GM19468 (cell line): Measurements from ENCODE around the gene KDM2A.

ENCODE experiments used
- ATAC-seq: cut with Tn5 transposase; IDR thresholded peaks from one replicate; pipeline ENCODE4 v1.9.1; 2021; ENCODE audit warnings: mild to moderate bottlenecking, moderate library complexity, moderate number of reproducible peaks; ENCODE audit not compliant: unreplicated experiment; ENCODE audit errors: extremely low read depth

Gene KDM2A

DNA sequence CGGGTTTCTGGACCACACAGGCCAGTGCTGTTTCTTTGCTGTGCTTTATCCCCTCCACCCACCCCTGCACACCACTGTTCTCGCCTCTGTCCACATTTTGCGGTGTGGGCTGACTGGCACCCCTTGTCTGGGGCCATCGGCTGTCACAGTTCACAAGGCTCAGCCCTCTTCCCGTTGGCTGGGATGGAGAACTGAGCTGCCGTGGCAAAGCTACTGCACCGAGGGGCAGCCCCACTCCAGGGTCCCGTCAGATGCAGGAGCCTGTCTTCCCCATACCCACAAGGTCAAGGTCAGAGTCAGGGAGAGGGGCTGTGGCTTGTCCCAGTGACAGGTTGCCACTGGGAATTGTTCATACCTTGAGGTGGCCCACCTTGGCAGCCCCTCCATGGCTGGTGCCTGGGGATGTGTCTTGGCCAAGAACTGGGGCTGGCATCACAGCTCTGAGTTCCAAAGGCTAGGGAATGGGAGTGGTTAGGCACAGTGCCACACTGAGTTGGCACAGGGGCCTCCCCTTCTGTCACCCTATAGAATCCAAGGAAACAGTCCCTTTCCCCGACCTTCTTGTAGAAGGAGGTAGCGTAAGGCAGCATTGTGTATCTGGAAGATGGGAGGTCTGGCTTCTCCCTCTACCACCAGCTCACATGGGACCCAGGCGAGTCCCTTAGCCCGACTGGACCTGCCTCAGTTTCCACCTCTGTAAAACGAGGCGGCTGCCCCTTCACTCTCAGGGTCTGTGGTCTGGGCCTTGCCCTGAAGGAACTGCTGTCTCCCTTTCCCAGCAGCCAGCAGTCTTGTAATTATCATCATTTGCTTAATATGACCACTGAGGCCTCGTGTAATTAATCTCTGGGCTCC, 150.6 kb downstream of the KDM2A start:
- ATAC-seq, result no peak

DNA sequence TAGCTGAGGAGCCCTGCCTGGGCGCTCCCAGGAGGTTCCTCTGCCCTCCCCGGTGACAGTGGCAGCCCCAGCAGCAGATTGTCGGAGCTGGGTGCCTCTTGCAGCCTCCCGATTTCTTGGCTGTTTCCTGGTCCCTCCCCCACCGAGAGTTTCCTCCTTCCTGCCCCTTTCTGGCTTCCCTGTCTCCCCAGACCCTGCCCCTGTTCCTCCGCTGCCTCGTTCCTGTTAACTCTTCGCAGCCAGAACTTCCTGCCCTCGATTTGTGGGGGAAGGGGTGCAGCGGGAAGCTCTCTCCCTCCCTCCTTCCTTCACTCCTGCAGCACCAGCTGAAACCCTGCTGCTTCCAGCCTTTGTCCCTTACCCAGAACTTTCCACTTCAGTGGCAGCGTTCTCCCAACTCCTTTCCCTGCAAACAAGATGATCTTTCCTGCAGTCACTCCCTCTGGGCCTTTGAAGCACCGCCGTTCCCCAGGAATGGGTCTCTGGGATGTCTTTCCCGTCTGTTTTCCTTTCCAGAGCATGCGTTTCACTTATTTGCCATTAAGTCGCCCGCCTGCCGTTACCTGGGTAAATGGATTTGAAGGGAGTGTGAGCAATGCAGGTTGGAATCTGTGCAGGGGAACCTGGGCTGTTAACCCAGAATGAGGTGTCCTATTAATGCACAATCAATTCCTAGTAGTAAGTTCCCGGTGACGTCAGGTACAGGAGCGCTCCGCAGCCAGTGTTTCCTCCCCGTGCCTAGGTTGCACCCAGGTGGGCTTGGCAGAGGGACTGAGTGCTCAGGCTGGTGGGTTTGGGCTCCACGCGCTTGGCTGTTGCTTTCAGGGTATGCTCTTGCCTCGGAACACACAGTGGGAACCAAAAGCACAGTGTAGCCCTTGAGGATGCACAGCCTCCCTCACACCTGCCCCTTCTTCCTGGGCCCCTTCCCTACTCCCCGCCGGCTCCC, 151.5 kb downstream of the KDM2A start:
- no peak for ATAC-seq

DNA sequence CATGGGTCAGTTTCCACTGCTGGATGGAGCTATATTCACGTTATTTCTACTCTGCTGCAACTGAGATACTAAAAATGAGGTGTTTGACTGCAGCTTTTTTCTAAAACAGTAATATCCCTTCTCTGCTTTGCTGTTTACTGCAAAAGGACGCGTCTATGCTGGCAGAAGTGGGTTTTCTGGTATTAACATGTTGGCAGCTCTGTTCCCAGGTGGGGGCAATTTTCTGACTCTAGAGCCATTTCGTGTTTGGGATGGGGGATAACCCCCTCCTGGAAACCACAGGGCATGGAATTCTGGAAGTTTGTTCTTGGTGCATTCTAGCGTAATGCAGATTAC, 152.1 kb downstream of the KDM2A start:
- no peak for ATAC-seq

DNA sequence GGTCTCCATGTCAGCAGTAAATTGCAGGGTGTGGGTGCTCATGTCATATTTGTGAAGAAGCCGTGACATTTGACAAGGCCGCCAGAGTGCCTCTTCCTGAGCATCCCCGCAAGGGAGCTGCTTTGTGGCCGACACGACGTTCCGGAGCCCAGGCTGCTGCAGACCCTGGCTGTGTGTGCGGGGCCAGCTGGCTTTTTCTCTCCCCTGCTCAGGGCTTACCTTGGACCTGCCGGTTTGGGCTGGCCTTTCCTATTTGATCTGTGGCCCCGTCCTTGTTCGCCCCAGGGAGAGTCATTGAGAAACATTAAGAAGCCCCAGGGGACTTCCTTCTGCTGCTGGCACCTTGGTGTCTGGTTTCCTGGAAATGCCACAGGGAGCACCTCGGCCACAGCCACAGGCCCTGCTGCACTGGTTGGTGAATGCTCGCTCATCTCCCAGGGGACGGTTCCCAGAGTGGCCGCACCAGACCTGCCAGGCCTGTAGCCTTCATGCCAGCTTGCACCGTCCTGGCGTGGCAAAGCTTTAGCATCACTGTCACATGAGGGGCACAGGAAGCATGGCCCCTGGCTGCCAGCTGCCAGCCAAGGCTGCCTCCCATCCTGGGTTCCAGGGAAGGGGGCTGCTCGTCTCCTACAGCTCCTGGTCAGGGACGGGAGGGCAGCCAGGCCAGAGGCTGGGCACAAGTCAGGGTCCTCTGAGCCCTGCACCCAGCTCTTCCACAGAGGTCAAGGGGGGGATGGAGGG, 152.7 kb downstream of the KDM2A start:
- no peak for ATAC-seq

DNA sequence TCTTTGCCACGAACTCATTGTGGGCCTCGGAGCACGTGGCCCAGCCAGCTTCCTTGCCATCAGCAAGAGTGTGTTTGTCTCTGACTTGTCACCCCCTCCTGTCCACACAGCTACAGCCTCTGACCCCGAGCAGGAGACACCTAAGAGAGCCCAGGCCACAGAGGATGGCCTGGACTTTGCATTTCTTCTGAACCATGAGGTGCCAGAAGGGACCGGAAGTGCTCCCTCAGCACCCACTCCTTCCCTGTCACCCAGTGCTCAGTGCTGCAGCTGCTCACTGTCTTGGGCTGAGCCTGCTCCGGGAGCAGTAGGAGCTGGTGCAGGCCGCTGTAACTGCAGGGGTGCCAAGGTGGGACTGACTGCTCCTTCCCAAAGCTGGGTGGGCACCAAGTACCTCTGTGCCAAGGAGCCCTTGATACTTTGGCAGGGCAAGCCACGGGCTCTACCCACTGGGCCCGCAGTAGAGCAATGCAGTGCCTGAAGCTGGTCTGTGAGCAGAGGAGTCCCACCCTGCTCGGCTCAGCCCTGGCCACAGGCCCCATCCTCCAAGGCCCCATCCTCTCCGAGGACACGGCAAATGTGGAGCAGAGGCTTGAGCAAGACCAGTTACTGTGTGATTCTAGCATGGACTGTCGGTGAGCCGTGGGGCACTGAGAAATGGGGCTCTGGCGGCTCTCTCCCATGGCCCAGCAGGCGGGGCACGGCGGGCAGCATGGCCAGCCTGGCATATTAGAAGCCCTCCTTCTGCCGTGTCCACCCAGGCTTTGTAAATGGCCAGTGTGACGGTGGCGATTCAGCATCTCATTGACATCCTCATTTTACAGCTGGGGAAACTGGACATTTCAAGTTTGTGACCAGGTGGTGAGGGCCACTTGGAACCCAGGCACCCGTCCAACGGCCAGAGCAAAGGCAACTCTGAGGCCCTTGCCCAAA, 153.5 kb downstream of the KDM2A start:
- no peak for ATAC-seq

DNA sequence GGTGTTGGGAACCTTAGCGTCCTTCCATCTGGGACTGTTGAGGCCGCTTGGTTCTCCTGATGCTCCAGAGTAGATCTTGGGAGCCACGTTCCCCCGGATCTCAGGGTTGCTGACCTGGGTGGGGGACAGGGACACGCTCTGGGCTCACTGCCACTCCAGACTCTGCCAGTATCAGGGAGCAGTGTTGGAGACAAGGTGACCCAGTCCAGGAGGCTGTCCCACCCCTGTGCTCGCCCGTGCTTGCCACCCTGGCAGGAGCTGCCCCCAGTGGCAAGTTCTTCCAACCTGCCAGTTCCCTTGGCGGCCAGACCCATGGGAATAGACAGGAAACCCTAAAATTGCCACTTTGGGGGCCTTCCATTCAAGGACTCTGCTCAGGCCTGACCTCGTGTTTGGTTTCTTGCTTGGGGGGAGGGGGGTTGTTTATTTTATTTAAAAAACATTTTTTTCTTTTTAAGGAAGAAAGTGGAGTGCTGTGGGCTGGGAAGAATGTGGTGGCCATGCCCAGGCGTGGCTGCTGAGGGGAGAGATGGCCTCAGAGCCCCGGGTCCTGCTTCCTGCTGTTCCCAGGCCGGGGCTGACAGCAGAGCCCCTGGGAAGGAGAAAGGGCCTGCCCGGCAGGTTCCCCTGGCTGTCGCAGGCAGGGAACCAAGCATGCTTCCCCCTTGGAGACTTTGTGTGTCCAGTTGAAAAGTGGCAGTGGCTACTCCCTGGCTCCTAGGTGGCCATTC, 154.4 kb downstream of the KDM2A start:
- no peak for ATAC-seq

DNA sequence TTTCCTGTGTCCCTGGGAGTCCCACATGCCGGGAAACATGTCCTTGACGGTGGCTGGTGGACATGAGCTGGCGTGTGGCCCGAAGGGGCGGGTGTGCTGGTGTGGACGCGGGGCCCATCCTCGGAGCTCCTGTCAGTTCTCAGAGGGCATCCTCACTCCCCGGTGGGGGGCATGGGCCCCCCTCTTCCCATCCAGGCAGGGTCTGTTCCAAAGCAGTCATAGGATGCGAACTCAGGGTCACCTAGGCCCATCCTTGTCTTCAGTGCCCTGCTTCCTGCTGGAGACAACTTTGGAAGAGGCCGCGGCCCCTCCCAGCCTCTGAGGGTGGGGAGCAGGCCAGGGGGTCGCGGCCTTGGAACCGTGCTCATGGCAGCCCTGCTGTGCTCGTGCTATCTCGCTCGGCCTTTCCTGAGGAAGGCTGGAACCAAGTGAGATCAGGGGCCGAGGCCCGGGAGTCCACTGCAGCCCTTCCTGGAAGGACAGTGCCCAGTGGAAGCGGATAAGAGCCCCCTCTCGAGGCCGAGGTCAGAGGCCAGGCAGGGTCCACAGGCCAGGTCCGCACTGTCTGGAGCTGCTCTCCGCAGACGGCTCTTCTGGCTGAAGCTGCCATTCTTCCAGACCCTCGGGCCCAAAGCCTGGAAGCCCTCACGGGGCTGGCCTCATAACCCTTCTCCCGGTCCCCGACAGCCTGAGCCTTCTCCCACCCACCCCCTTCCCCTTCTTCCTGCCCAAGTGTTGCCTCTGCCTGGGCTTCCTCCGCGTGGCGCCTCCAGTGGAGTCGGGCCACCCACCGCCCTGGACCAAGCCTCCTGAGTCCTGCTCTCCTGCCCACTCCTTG, 155.9 kb downstream of the KDM2A start:
- ATAC-seq, result no peak

DNA sequence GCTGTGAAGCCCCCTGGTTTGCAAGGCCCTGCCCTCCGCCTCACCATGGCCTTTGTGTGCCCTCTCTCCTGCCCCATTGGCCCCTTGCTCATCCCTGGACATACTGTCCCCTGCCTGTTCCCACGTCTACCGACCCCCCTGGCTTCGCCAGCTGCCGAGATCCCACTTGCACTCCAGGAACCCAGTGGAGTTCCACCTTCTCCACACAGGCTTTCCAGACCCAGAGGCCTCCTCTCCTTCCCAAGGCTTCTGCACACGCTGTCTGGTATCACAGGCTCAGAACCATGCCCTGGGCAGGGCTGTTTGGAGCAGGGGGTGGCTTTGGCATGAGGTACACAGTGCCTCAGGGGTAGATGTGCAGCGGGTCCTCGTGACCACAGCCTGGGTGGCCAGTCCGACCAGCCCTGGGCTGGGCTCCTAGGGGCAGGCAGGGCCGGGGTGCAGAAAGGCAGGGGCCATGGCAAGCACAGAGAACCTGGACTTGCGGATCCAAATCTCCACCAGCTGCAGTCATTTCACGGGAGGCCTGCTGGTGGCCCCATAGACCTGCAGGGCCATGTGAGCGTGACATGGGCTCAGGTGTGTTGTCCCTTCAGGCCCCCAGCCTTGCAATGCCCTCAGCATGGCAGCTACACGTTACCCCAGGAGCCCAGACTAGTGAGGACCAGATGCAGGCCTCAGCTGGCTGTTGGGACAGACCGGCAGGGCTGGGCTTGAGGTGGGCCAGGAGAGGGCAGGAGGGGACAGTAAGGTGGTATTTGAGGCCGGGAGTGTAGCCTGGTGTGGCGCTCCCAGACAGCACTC, 156.7 kb downstream of the KDM2A start:
- no peak for ATAC-seq

DNA sequence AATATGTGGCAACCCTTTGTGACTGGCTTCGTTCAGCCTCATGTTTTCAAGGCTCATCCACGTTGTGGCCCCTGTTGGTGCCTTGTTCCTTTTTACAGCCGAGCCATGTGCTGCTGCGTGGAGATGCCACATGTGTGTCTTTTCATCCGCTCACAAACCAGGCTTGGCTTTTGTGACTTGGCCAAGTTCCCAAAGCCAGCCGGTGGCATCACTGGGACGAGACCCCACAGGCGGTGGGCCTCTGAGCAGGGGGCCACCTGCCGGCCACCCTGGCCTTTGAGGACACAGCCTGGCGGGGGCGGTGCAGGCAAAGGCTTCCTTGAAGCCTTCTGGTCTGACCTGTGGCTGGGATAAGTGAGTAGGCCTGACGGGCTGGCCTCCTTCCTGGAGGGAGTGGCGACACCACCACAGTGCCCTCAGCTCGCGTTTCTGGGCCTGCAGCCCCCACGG, 157.7 kb downstream of the KDM2A start:
- ATAC-seq, result no peak

DNA sequence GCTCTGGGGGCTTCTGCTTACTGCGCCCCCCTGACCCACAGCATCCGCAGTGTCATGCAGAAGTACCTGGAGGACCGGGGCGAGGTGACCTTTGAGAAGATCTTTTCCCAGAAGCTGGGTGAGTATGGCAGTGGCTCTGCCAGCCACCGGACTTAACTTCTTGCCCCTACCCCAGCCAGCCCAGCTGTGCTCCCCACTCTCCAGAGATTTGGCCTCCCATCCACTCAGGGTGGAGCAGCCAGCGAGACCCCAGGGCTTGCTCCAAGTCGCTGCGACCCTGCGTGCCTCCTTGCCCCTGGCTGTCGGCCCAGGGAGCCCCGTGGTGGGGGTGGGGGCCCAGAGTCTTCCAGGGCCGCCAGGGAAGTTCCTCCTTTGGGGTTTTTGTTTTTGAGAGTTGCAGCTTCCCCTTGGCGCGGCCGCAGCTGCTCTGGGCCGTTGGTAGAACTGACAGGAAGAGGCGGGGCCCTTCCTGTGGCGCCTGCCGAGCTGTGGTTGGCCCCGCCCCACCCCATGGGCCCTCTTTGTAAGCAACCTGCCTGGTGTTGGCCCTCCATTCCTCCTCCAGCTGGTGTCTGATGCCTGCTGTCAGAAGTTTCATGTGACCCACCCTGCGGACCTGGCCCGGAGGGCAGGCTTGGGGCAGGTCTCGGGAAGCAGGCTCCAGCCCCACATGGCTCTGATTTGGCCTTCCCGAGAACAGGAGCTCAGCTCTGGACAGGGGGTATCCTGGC, 158.3 kb downstream of the KDM2A start:
- ATAC-seq, result peak; percentile 41

DNA sequence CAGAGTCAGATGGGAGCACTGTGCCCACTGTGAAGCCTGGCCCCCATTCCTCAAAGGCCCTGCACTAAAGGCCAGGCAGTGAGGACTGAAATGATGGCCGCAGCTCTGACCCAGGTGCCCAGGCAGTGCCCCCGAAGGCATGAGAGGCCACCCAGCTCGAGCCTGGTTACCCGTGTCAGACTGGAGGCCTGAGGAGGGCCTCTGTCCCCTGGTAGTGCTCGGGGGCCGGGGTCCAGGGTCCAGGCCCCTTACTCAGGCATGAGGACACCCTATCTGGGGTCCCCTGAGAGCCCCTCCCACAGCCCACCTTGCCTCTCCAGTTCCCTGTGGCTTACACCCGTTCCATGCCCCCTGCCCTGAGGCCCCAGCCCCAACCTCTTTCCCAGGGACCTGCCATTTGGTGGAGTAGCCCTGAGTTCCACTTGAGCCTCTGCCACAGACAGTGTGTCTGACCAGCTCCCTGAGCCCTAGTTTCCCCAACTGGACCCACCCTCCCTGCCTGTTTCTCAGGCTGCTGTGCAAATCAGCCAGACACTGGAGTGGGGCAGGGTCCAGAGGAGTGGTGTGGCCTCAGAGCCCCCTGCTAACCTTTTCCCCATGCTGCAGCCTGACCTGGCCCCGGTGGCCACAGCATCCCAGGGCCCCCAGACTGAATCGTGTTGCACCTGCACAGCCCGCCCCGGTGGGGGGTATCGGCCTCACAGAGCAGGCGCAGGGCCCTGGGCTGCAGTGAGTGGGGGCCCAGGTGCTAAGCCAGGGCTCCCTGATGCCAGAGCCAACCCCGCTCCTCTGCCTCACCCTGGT, 159.3 kb downstream of the KDM2A start:
- ATAC-seq, result no peak

DNA sequence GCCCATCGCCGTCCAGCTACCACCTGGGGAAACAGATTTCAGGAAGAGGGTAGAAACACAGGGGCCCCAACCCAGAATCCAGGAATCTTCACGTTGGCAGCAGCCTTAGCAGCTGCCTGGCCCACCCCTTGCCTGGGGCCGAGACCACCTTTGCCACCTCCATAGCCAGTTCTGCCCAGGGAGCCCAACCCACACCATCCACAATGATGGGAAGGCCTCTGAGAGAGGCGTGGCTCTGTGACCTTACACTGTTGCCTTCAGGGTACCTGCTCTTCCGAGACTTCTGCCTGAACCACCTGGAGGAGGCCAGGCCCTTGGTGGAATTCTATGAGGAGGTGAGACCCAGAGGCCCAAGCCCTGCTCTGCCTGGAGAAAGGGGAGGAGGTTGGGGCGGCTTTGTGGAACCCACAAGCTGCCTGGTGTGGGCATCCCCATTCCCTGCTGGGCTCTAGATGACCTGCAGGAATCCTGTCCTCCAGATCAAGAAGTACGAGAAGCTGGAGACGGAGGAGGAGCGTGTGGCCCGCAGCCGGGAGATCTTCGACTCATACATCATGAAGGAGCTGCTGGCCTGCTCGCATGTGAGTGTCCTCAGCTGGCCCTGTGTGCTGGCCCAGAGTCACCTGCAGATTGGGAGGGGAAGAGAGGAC, 160.0 kb downstream of the KDM2A start:
- no peak for ATAC-seq

DNA sequence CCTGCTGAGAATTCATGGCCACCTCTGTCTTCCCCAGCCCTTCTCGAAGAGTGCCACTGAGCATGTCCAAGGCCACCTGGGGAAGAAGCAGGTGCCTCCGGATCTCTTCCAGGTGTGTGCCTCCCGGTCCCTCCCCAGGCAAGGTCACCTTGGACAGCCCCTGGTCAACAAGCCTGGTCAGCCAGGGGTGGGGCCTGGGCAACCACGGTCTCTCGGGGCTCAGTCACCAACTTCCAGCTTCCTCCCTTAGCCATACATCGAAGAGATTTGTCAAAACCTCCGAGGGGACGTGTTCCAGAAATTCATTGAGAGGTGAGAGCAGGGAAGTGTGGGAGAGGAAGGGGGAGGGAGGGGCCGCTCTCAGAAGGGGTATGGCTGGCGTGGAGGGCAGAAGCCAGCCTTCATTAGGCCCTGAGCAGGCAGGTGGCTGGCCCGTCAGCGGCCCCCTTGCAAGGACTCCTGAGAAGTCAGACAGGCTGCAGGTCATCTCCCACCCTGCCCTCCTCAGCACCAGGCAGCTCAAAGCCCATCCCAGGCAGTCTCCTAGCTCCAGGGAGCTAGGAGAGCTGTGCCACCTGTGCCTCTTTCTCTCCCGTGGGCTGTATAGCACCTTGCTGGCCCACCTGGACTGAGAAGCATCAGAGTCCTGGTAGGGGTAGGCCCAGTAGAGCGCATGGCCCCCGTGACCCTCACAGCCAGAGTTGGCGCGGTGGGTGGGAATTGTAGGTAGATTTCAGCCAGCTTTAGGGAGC, 160.7 kb downstream of the KDM2A start:
- ATAC-seq, result no peak

DNA sequence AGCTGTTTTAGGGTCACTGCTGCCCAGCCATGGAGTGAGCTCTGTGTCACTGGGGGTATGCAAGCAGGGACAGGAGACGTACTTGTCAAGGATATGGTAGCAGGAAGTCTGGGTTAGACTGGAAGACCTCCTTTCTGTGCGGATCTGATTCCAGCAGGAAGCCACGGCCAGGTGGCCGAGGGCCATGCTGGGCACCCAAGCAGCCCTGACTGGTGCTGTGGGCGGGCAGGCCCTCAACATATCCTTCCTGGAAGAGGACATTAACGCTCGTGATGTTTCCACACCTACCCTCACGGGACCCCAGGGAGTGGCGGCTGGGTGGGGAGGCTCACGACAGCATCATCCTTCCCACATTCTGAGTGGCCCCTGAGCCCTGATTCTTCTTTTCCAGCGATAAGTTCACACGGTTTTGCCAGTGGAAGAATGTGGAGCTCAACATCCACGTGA, 161.3 kb downstream of the KDM2A start:
- no peak for ATAC-seq
